ENCODE data around the gene DTD2. TPM values are rescaled to one million over a fixed set of nuclear protein-coding genes. Genes with fewer than 3 reads are reported as not detected.
A peak's percentile ranks its signal among the peaks of the same experiment; 100 is the strongest.

DTD2 gene
- total and polyA plus RNA-seq, 2 experiments from 2014 or later, result 13.4 to 54.4 TPM

DNA sequence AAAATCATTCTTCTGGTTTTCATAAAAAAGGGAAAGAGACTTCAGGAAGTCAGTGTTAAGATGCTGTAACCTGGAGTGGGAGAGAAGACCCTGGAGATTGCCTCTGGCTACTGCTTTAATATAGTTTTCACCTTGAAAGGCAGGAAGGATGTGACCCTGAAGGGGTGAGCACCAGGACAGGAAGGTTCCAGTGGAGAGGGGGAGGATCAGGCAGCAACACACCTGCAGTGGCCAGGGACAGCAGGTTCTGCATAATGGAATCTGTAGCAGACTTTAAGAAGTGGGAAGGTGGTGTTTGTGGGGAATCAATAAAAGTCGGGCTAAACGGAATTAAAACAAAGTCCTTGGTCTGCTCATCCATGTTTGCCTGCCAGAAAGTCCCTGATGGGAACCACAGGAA, 30.6 kb downstream of the DTD2 start:
- no peaks in the 10 kb centered on the region for H3K9me2 ChIP-seq (ENCODE audit: insufficient read depth)
- H3K27ac ChIP-seq, result no peak overlapping the region
- DNase-seq, result no peak
- H3K4me3 ChIP-seq, result no peak overlapping the region
- no peaks in the 10 kb centered on the region for H3K79me2 ChIP-seq (ENCODE audit: insufficient read depth)
- 0 out of 2 replicates have a peak, but pooled peaks cover 3% of the 10 kb centered on the region for H3K4me1 ChIP-seq (ENCODE audit: insufficient read depth)
- WGBS, 2 experiments (ENCODE audit: low coverage in 1 of 2, low lambda C conversion rate in 2 of 2, missing lambda C conversion rate in 2 of 2), result 59 to 70% methylated on average over 2 of the region's 2 CpGs
- in situ Hi-C loops (cut with MboI), result no loop called here
- no peak for TF ChIP-seq EZH2phosphoT487 (IDR thresholded peaks at IDR 0.05; ENCODE audit: insufficient read depth, low read depth)
- no peak for TF ChIP-seq EZH2 (IDR thresholded peaks at IDR 0.05; ENCODE audit: insufficient read depth, poor library complexity, severe bottlenecking)
- H3K4me2 ChIP-seq (ENCODE audit: unreplicated experiment), result no peak overlapping the region
- H3K9ac ChIP-seq, result no peak overlapping the region
- H3K27me3 ChIP-seq (replicated peaks; ENCODE audit: insufficient read depth), result no peaks in the 10 kb centered on the region
- no peaks in the 10 kb centered on the region for H3K36me3 ChIP-seq (ENCODE audit: low read depth)
- no peak overlapping the region for H2AFZ ChIP-seq
- H3F3A ChIP-seq (ENCODE audit: insufficient read depth), result no peaks in the 10 kb centered on the region
- no peaks in the 10 kb centered on the region for H4K20me1 ChIP-seq (ENCODE audit: insufficient read depth)
- no peaks in the 10 kb centered on the region for H3K9me3 ChIP-seq (ENCODE audit: low read depth)

DNA sequence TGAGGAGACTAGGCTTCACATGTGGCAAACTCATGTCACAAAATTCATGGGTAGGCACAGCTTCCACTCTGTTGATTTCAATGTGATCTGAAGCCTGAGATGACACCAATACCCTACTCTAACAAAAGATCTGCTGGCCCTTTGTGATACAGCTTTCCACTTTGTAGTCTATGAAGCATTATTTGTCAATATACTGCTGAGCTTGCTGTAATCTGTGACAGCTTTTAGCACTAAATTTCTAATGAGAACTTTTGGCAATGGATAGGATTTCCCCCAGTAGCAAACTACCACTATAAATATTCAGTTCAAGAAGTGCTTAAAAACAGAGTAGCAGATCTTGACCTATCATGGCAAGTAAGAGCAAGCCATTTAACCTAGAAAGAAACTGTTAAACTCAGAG, 31.4 kb downstream of the DTD2 start:
- in situ Hi-C loops (cut with MboI), result no loop called here
- Histone ChIP-seq H3K4me1 (ENCODE audit: insufficient read depth) (0 out of 2 replicates have a peak, but pooled peaks cover 3% of the 10 kb centered on the region), H2AFZ (no peak overlapping the region), H4K20me1 (ENCODE audit: insufficient read depth) (no peaks in the 10 kb centered on the region), H3K36me3 (ENCODE audit: low read depth) (no peaks in the 10 kb centered on the region), H3K79me2 (ENCODE audit: insufficient read depth) (no peaks in the 10 kb centered on the region), H3K4me3 (no peak overlapping the region), H3K9ac (no peak overlapping the region), H3K9me3 (ENCODE audit: low read depth) (no peaks in the 10 kb centered on the region), H3K9me2 (ENCODE audit: insufficient read depth) (no peaks in the 10 kb centered on the region), H3K4me2 (ENCODE audit: unreplicated experiment) (no peak overlapping the region), H3K27ac (no peak overlapping the region), H3F3A (ENCODE audit: insufficient read depth) (peaks cover 6% of the 10 kb centered on the region; the same call in 1 of the 2 replicates), H3K27me3 (replicated peaks; ENCODE audit: insufficient read depth) (no peaks in the 10 kb centered on the region)
- TF ChIP-seq EZH2 (IDR thresholded peaks at IDR 0.05; ENCODE audit: insufficient read depth, poor library complexity, severe bottlenecking) (no peak), EZH2phosphoT487 (IDR thresholded peaks at IDR 0.05; ENCODE audit: insufficient read depth, low read depth) (no peak)
- DNase-seq, result no peak

DNA sequence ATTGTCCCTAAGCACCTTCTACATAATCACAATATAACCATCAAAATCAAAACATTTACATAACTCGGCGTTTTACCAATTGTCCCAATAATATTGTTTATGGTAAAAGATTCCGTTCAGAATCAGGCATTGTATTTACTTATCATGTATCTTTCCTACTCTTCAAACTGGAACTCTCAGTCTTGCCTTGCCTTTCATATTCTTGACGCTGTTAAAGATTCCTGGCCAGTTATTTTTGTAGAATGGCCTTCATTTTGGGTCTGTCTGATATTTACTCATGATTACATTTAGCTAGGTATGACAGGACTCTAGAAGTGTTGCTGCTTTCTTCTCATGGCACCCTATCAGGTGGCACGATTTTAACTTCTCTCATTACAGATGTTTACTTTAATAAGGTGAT, 36.1 kb downstream of the DTD2 start:
- H3K27ac ChIP-seq, result peak overlapping the region; percentile 70
- H3K79me2 ChIP-seq (ENCODE audit: insufficient read depth), result peaks cover 41% of the 10 kb centered on the region
- H3K4me3 ChIP-seq, result 0 out of 2 replicates have a peak overlapping the region, but pooled peaks have one; percentile 95
- no peak for TF ChIP-seq EZH2phosphoT487 (IDR thresholded peaks at IDR 0.05; ENCODE audit: insufficient read depth, low read depth)
- no peak for TF ChIP-seq EZH2 (IDR thresholded peaks at IDR 0.05; ENCODE audit: insufficient read depth, poor library complexity, severe bottlenecking)
- peak overlapping the region; percentile 74; the same call in 1 of the 2 replicates for H3K9ac ChIP-seq
- peak overlapping the region; percentile 91 for H2AFZ ChIP-seq
- no peaks in the 10 kb centered on the region for H3K27me3 ChIP-seq (replicated peaks; ENCODE audit: insufficient read depth)
- H4K20me1 ChIP-seq (ENCODE audit: insufficient read depth), result no peaks in the 10 kb centered on the region
- peak overlapping the region; percentile 44 for H3K4me2 ChIP-seq (ENCODE audit: unreplicated experiment)
- H3K36me3 ChIP-seq (ENCODE audit: low read depth), result 0 out of 2 replicates have a peak, but pooled peaks cover 3% of the 10 kb centered on the region
- no peaks in the 10 kb centered on the region for H3K9me2 ChIP-seq (ENCODE audit: insufficient read depth)
- WGBS, 2 experiments (ENCODE audit: low coverage in 1 of 2, low lambda C conversion rate in 2 of 2, missing lambda C conversion rate in 2 of 2), result 98 to 99% methylated on average over 5 of the region's 5 CpGs
- peaks cover 16% of the 10 kb centered on the region; the same call in 1 of the 2 replicates for H3F3A ChIP-seq (ENCODE audit: insufficient read depth)
- no peaks in the 10 kb centered on the region for H3K9me3 ChIP-seq (ENCODE audit: low read depth)
- H3K4me1 ChIP-seq (ENCODE audit: insufficient read depth), result peaks cover 8% of the 10 kb centered on the region; the same call in 1 of the 2 replicates
- in situ Hi-C loops (cut with MboI), result no loop called here
- DNase-seq, result no peak

DNA sequence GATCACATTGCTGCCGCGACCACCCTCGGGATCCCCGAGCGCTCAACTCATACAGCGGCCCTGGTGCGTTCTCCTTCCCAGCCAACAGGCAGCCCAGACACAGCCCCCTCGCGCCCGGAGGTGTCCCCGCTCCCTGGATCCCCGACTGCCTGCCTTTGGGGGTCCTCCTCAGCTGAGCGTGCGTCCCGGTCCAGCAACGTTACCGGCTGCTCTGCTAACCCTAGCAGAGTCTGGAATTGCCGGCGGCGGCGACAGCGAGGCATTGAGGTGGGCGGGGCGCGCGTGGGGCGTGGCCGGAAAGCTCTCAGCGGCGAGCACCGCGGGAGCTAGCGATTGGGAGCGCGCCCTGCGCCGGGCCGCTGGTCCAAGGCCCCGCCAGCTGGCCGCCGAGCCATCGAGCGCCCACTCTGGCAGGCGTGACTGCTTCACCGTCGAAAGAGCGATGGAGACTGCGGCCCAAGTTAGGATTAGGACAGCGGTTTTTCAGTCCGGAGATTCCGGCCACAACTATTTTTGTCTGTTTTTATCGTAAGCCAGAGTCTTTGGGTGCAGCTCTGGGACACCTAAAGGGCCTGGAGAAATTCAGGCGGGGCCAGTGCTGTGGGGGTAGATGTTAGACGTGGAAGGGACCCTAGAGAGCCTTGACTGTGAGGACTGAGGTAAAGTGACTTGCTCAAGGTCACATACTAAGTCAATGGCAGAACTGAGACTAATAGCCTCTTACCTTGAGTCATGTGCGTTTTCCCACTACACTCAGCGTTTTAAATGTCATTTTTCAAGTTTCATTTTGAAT, 36.8 kb downstream of the DTD2 start, which contains the start of gene HEATR5A:
HEATR5A (minus strand) TSS at position 232 of the 793 bp plus-strand sequence. CDS start 17,575 bp downstream, outside the sequence.
- H3K79me2 ChIP-seq (ENCODE audit: insufficient read depth), result peaks cover 48% of the 10 kb centered on the region
- H3K27me3 ChIP-seq (replicated peaks; ENCODE audit: insufficient read depth), result no peaks in the 10 kb centered on the region
- H3K9me2 ChIP-seq (ENCODE audit: insufficient read depth), result no peaks in the 10 kb centered on the region
- TF ChIP-seq EZH2 (IDR thresholded peaks at IDR 0.05; ENCODE audit: insufficient read depth, poor library complexity, severe bottlenecking), result no peak
- TF ChIP-seq EZH2phosphoT487 (IDR thresholded peaks at IDR 0.05; ENCODE audit: insufficient read depth, low read depth), result no peak
- H3K9me3 ChIP-seq (ENCODE audit: low read depth), result no peaks in the 10 kb centered on the region
- in situ Hi-C loops (cut with MboI), result no loop called here
- peaks cover 8% of the 10 kb centered on the region; the same call in 1 of the 2 replicates for H3K4me1 ChIP-seq (ENCODE audit: insufficient read depth)
- H3K36me3 ChIP-seq (ENCODE audit: low read depth), result 0 out of 2 replicates have a peak, but pooled peaks cover 3% of the 10 kb centered on the region
- 3% methylated on average over 51 to 52 of the region's 56 CpGs for WGBS, 2 experiments (ENCODE audit: low coverage in 1 of 2, low lambda C conversion rate in 2 of 2, missing lambda C conversion rate in 2 of 2)
- peak within 1 kb of the TSS; percentile 97 for H3K9ac ChIP-seq
- H2AFZ ChIP-seq, result peak within 1 kb of the TSS; percentile 91
- peaks cover 16% of the 10 kb centered on the region; the same call in 1 of the 2 replicates for H3F3A ChIP-seq (ENCODE audit: insufficient read depth)
- DNase-seq, result peak; percentile 99
- peak within 1 kb of the TSS; percentile 97 for H3K4me2 ChIP-seq (ENCODE audit: unreplicated experiment)
- peak within 1 kb of the TSS; percentile 84 for H3K27ac ChIP-seq
- peak within 1 kb of the TSS; percentile 95 for H3K4me3 ChIP-seq
- no peaks in the 10 kb centered on the region for H4K20me1 ChIP-seq (ENCODE audit: insufficient read depth)

All from GM23248 (cell line).